Activated CD8-positive, alpha-beta memory T cell treated with anti-CD3 and anti-CD28 coated beads for 24 hours (primary cell): ENCODE measurements around the gene BMP7.

Source experiments
- DNase-seq: peaks from one replicate; pipeline ENCODE4 v3.0.0-alpha.2; 2020

The BMP7 gene

DNA sequence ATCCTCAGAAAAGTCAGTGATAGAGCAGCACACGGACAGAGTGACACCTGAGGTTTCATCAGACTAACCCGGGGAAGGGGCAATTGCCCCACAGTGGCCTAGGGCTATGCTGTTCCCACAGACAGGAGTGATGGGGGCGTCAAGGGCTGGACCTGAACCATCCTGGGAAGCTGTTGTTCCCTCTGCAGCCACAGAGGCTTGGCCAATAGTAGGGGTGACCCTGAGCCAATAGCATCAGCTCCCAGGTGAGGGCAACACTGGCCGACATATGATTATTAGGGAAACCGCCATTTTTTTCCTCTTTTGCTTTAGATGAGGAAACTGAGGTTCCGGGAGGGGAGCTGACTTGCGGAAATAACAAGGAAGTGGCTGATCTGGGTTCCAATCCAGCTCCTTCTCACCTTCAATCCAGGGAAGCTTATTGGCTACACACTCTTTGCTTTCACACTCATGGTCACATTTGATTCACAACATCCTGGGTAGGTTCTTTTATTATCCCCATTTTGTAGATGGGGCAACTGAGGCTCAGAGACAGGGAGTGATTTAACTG is 126.0 kb downstream of the BMP7 start:
- DNase-seq, result no peak

DNA sequence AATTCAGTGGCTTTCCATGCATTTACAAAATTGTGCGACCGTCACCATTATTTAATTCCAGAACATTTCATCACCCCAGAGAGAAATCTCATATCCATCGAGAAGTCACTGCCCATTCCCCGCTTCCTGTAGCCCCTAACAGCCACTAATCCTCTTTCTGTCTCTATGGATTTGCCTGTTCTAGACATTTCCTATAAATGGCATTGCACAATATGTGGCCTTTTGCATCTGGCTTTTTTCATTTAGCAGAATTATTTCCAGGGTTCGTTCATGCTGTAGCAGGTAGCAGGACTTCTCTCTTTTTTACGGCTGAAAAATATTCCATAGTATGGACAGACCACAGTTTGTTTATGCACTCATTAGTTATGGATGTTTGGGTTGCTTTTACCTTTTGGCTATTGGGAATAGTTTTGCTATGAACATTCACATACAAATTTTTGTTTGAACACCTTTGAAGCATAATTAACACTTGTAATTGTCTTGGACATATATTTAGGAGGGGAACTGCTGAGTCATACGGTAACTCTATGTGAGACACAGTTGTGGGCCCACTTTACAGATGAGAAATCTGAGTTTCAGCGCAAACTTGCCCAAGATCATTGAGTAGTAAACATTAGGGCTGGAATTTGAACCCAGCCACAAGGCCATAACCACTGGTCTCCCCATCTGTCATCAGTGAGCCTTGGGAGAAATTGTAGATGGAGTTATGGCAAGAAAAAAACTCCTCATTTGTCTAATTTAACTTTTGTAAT is 126.9 kb downstream of the BMP7 start:
- DNase-seq, result no peak

DNA sequence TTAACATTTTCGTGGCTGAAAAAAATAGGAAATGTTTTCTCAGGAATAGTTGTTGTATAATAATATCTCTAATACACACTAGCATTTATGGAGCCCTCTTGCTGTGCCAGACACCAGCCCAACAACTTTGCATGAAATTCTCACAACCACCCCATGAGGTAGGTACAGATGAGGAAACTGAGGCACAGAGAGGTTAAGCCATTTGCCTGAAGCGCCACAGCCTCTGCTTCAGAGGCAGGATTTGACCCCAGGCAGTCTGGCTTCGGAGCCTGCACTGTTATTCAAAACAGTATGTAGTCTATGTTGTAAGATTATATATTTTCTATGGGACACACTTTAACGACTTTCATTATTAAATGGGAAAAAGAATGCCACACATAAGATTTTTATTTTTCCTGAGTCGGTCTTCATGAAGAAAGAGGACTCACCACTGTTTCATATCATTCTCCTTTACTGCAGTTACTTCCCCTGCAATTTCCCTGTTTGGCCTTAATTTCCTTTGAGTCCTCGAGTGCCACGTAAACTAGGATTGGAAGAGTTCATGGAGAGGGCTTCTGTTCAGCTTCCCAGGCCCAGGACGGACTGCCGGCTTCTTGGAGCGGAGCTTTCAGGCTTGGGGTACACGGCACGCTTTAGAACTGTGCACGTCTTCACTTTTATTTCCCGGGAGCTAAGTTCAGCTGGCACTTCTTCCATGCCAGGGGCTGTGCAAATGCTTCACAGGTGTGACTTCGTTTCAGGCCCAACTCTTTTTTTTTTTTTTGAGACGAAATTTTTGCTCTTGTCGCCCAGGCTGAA is 128.0 kb downstream of the BMP7 start:
- no peak for DNase-seq

GRCh38 chr20:57137676-57138075 is 128.8 kb downstream of the BMP7 start:
- DNase-seq, result no peak

GRCh38 chr20:57136734-57137133 is 129.7 kb downstream of the BMP7 start:
- DNase-seq, result no peak

- no peak for DNase-seq
Measured at GRCh38 chr20:57135875-57136274, 130.6 kb downstream of the BMP7 start.

DNA sequence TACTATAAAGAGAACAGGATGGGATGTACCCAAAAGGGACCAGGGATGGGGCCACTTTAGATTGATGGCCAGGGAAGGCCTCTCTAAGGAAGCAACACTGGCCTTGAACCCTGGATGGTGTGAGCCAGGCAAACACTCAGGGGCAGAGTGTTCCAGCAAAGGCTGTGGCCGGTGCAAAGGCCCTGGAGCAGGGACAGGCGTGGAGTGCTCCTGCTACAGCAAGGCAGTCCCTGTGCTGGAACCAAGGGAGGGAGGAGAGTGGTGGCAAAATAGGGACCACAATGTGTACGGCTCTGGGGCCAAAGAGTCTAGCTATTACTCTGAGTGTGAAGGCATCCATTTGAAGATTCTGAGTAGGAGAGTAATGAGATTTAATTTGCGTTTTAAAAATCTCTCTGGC is 131.6 kb downstream of the BMP7 start:
- no peak for DNase-seq

GRCh38 chr20:57133926-57134650 is 132.4 kb downstream of the BMP7 start:
- DNase-seq, result no peak

GRCh38 chr20:57131601-57132391 is 134.6 kb downstream of the BMP7 start:
- no peak for DNase-seq

GRCh38 chr20:57131077-57131476 is 135.4 kb downstream of the BMP7 start:
- no peak for DNase-seq

DNA sequence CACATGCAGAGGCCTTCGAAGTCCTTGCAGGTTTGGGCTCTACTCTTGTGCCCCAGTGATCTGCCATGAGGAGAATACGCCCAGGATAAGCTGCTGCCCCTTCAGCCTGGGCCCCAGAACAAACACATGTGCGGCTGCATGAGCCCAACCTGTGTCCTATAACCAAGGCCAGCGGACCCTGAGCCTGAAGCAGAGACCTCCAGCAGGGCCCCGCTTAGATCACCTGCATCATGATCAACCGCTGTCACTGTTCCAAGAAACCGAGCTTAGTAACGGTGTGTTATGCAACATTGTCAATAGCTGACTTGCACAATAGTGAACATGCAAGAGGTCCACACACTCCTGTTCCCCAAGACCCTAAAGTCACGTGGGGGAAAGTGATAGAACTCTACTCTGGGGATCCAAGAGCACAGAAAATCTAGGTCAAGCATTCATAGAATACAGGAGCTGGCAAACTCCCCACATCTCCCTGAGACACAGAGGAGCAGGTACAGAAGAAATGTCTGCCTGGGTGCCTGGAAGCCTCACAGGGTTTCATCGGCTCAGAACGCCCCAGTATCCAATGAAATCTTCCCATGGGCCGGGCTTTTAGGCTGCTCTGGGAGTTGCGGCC is 136.2 kb downstream of the BMP7 start:
- DNase-seq, result no peak

DNA sequence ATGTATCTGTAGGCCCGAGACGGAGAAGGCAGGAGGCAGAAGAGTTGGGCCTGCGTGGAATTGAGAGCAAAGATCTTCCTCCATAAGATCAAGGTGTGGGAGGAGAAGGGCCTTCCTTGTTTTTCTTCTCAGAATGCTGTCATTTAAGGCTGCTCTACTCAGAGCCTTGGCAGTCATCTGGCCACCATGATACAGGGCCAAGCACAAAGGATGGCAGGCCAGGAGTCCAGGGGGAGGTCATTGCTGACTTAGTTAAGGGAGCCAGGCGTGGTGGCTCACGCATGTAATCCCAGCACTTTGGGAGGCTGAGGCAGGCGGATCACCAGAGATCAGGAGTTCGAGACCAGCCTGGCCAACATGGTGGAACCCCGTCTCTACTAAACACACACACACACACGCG is 137.1 kb downstream of the BMP7 start:
- DNase-seq, result no peak

GRCh38 chr20:57128044-57128757 is 138.2 kb downstream of the BMP7 start:
- no peak for DNase-seq

GRCh38 chr20:57126481-57127092 is 139.9 kb downstream of the BMP7 start:
- DNase-seq, result no peak

DNA sequence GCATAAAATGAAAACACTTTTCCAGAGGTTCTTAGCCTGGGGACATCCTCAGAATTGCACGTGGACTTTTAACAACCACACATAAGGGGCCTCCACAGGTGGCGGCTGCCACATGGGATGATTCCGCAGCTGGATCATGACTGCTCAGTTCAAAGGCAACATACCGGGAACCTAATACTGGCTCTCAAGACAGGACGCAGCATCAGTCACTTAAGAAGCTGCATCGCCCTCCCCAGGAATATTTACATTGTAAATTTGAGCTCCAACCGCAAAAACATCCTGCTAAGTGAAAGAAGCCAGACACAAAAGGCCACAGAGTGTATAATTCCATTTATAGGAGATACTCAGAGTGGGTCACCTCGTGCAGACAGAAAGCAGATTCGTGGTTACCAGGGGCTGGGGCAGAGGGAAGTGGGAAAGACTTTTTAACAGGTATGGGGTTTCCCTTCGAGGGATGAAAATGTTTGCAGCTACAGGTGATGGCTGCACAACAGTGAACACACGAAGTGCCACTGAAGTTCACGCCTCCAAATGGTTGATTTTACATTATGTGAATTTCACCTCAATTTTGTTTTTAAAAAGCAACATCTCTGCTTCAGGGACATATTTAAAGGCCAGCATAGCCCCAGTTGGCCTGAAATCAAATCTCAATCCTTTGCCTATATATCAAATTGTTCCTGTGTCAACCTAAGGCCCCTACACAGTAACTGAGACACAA is 141.5 kb downstream of the BMP7 start:
- no peak for DNase-seq

DNA sequence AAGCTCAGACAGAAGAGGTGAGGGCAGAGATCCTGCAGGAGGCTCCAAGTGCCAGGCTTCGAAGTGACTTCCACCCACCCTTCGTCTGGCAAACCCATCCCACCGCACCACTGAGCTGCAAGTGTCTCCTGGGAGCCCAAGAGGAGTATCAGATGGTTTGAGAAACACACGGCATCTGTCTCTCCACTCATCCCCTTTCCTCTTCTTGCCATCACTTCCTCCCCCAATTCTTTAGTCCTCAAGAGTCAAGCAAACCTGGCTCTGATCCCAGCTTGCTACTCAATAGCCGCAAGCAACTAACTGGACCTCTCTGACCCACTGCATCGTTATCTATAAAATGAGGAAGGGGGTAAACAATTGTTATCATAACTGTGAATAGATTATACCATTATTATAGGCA is 142.1 kb downstream of the BMP7 start:
- DNase-seq, result no peak

- no peak for DNase-seq
Measured at GRCh38 chr20:57123504-57123903, 142.9 kb downstream of the BMP7 start.

DNA sequence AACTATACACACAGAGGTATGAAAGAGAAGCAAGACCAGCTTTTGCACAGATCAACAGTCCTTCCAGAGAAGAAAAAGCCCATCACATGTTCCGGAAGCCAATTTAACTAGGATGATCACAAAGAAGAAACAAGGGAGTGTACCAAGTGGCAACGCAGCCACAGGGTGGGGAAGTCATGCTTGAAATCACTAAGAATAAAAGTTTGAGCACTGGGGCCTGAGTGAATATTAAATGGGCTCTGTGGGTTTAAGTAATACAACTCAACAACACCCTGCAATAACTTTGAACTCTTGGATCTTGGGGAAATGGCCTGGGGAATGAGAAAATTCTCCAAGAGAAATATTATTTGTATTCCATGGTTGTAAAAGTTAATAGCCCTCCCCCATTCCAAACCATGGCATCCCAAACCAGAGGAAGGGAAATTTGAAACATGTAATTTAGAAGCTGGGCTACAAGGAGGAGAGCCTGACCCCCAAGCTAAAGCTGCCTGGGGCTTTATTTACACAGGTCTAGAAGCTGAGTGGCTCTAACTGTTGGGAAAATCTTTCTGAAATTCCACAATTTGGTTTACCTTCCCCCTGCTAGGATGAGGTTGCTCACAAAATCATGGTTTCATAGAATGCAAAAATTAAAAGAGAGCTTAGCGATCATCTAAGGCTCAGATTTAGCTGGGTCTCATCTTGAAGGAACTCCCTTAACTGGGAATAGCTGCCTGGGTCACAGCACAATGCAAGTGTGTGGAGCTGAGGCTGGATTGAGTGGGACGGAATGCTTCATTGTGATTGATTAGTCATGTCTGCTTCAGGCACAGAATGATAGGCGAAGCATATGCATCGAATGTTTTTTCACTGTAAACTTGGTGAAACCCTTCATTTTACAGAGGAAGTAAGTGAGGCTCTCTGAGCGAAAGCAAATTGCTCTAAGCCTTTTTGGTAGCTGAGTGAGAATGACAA is 143.6 kb downstream of the BMP7 start:
- no peak for DNase-seq

GRCh38 chr20:57118964-57119363 is 147.5 kb downstream of the BMP7 start:
- DNase-seq, result no peak
